HG02763 (cell line): ENCODE measurements around the gene ZNF304.

Experiments used
- ATAC-seq: cut with Tn5 transposase; IDR thresholded peaks from one replicate; pipeline ENCODE4 v1.9.1; 2021; ENCODE audit warnings: mild to moderate bottlenecking, moderate library complexity; ENCODE audit not compliant: unreplicated experiment

ZNF304 gene

DNA sequence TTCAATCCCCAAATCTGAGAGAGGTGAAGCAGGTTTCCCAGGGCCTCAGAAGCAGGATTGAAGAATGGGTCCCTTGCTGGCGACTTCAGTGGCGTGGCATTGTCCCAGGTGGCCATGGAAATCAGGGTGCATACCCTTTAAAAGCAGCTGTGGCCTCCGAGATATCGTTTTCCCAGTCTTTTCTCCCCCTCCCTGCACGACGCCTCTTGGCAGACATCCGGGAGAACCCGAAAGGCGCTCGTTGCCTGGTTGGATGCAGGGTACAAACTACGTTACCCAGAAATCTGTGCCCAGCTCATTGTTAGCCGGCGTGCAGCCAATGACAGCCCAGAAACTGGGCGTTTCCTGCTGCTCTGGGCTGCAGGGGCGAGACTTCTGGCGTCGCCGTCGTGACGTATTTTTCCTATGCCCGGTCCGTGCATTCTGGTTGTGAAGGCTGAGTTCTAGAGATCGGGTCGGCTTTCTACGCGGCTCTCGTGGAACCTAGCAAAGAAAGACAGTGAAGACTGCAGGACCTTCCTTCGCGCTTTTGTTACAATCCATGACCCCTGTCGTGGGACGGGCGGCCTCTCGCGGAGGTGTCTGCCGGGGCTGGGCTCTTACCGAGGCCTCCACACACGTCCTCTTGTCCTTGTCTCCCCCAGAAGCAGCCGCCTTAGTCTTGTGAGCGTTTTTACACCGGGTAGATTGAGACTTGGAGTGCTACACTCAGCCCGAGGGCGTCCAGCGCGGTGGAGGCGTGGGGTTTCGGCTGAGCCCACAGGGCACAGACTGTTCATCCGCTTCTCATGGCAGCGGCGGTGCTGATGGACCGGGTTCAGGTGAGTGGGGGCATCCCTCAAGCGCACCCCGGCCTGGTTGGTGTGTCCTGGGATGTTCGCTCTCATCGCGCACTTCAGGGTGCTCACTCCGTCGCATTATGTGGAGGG, at the start of gene ZNF304:
TSS of gene ZNF304 (plus strand) at position 395 of the 929 bp plus-strand sequence. CDS start at position 789, 394 bp downstream.
- peak; percentile 94 for ATAC-seq

DNA sequence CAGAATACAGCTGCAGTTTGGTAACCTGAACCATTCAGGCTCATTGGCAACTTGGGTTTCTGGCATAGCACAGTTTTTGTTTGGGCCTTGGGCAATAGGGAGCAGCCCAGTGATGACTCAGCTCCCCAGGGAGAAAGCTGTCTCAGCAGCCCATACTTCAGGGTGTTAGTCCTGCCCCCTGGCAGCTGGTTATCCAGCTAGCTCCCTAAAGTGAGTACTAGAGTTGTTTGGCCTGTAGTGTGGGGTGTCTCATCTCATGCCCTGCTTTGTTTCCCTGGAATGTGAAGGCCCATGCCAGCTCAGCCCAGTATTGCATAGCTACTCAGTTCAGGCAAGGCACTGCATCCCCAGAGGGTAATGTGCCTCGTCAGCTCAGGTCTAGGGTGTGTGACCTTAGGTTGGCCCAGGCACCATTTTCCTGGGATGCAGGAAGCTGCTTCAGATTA, 49.0 kb upstream of the ZNF304 start:
- ATAC-seq, result no peak

DNA sequence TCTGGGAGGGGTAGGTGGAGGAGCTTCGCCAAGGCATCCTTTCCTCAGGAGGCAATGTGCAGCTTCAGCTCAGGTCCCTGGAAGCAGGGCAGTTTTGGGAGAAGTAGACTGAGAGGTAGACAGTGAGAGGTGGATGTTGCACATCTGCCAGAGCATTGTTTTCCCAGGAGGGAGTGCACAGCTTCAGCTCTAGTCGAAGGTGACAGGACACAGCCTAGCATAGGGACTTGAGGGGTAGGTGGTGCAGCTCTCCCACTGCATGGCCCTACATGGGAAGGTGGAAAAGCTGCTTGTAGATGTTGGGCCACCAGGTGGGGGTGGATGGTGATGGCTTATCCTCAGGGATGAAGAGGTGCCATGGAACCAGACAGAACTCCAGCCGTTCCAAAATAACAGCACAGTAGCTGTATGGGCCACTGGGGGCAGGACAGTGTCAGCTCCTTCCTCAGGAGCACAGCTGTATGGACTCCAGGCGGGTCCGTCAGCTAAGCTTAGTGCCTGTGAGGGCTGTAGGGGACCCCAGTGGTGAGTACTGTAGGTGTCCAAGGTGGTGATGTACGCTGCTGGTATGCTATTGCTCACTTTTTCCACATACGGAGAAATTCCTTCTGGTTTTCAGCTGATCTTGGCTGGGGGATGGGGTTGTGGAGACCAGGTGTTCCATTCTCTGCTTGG, 48.2 kb upstream of the ZNF304 start:
- ATAC-seq, result no peak

DNA sequence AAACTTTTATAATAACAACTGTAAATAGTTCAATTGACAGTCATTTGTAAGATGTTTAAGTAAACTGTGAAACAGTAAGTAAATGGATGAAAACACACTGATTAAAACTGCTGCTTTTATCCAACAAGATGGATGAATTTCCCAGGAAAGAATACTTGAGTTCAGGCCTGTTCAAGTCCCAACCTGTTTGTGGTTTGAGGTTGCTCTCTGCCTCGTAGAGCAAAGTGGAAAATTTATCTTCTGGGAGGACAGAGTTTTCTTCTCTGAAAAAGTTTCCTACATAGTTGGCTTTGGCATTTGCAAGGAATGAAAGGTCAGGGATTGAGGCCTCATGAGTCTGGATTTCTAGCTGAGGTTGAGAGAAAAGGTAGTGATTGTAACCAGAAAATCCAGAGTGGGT, 46.0 kb upstream of the ZNF304 start:
- ATAC-seq, result no peak

DNA sequence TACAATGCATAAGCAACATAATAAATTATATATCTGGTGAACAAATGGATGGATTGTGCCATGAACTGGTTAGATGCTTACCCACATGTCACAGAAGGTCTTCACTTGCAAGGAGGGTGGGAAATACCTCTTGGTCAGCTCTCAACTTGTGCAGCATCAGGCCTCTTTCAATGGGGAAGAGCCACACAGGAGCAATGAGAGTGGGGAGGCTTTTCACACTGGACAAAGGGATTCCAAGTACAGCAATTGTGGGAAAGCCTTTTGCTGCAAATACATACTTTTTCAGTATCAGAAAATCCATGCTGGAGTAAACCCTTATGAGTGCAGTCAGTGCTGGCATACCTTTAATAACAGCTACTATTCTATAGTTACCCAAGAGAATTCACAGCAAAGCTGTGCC, 42.6 kb upstream of the ZNF304 start:
- no peak for ATAC-seq

DNA sequence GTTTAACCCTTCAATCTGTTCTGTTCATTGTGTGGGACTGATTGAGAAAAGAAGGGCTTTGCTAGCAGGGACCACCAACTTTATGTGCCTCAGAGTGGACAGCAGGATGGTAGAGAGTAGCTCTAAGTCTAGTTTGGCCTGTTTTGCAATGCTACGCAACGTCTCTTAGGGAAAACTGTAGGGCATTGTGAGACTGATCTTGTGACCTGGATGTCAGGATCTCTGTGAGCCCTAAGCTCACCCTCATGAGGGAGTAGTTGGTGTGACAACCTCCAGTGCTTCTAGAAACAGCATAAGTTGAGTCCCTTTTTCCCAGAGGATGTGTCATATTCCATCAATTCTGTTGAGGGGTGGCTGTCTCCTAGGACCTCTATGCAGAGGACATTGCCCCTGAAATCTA, 40.3 kb upstream of the ZNF304 start:
- ATAC-seq, result no peak

DNA sequence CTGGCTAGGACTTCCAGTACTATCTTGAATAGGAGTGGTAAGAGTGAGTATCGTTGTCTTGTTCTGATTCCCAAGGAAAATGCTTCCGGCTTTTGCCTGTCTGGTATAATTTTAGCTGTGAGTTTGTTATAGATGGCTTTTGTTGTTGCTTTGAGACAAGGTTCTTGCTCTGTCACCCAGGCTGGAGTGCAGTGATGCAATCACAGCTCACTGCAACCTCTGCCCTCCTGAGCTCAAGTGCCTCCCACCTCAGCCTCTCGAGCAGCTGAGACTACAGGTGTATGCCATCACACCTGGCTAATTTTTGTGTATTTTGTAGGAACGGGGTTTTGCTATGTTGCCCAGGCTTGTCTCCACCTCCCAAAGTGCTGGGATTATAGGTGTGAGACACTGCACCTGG, 36.9 kb upstream of the ZNF304 start:
- no peak for ATAC-seq

DNA sequence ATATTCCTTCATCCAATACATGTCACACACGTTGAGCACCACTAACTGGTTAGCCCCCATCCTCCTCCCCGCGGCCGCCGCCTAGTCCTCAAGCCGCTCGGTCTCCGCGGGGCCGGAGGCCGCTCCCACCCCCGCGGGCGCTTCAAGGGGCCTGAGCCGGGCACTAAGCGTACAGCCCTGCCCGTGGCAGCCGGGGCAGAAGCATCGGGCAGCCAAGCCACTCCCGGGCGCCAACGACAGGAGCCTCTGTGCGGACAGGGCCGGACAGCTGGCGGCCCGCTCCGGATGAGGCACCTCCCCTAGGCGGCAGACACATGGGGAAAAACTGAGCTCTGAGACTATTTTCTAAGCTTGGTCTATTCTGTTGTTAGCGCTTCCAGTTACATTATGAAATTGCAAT, 33.6 kb upstream of the ZNF304 start:
- no peak for ATAC-seq

DNA sequence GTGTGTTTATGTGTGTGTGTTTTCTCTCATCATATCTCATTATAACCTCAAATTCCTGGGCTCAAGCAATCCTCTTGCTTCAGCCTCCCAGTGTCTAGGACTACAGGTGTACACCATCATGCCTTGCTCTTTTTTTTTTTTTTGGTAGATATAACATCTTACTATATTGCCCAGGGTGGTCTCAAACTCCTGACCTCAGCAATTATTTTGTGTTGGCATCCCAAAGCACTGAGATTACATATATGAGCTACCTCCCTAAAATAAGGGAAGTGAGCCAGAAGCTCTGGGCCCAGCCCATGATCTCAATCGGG, 31.2 kb upstream of the ZNF304 start:
- no peak for ATAC-seq

DNA sequence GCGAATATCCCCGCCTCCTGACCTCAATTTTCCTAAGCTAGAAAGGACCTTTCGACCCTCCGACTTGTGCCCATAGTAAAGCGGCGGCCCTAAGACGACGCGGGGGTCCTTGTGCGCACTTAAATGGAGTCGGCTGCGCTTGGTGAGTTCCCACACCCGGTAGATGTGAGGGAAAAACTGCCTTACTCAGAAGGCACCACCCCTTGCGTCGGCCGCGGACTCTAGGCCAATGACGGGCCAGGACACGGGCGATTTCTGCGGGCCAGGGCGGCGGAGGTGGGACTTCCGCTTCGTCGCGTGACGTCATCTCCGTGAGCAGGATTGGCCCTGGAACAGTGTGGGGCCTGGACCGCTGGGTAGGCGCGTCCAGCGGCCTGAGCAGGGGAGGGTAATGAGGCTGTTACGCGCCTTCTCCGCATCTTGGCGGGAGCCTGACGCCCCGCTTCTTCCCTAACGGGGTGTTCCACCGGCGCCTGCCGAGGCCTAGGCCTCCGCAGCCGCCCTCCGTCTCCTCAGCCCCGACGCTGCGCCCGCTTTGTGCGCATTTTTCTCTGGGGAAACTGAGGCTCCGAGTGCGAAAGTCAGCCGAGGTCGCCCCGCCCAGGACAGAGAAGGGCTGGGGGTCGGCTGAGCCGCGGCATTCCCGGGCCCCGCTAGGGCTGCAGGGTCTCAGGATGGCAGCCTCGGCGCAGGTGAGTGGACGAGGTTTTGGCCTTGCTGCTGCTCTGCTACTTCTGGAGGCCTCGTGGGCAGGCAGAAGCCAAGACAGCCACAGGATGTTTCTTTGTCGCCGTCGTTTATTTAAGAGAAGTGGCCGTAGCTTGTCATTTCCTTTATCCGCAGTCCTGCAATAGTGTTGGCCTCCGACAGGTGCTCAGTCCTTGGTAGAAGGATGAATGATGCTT, 30.6 kb upstream of the ZNF304 start, which contains the start of gene ZNF543:
TSS of gene ZNF543 (plus strand) at position 293 of the 905 bp plus-strand sequence. CDS start at position 675, 382 bp downstream.
- peak; percentile 97 for ATAC-seq

DNA sequence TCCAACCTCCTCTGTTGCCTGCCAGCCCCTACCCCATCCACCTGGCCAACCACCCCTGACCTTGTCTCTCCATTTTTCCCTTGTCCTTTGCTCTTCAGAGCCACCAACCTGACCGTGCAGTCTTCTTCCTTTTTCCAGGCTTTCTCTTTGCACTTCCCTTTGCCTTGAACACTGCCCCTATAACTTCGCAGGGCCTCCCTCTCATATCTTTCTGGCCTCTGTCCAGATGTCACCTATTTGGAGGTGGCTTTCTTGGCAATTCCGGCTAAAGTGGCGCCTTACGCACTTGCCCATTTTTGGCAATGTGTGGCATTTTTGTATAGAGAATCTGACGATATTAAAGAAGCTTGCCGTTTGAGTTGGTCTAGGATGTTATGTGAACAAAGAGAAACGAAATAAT, 30.0 kb upstream of the ZNF304 start:
- ATAC-seq, result no peak

DNA sequence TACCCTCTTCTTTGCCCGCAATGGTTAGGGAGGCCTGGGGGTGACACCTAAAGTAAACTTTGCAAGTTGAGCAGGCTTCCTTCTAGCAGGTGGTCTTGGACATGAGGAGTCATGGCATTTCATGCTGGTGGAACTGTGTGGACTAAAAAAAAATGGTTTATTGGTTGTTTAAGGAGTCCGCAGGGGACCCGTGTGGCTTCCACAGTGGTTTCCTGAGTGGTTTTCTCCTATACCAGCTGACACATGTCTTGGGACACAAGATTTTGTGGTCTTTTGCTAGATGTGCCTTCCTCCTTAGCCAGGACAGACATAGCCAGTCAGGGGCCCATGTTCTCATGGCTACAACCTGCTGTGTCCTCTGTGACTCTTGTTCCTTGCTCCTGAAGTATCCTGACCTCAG, 29.3 kb upstream of the ZNF304 start:
- no peak for ATAC-seq

DNA sequence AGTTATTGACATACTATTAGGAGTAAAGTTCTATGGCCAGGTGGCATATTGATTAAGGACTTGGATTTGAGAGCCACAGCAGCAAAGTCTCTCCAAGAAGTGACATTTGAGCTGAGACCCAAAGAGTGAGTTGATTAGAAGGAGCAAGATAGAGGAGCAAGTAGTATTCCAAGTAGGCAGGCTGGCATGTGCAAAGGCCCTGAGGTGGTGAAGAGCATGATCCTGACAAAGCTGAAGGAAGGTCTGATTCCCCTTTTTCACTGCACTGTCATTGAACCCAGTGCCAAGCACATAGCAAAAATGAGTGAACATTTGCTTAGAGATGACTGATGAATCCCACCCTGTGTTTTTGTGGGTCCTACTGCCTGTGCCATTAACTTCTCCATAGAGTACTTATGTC, 26.1 kb upstream of the ZNF304 start:
- no peak for ATAC-seq

DNA sequence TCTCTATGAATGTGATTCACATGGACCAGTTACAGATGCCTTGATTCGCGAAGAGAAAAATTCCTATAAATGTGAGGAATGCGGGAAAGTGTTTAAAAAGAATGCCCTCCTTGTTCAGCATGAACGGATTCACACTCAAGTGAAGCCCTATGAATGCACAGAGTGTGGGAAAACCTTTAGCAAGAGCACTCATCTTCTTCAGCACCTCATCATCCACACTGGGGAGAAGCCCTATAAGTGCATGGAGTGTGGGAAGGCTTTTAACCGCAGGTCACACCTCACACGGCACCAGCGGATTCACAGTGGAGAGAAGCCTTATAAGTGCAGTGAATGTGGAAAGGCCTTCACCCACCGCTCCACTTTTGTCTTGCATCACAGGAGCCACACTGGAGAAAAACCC, 23.1 kb upstream of the ZNF304 start:
- no peak for ATAC-seq

DNA sequence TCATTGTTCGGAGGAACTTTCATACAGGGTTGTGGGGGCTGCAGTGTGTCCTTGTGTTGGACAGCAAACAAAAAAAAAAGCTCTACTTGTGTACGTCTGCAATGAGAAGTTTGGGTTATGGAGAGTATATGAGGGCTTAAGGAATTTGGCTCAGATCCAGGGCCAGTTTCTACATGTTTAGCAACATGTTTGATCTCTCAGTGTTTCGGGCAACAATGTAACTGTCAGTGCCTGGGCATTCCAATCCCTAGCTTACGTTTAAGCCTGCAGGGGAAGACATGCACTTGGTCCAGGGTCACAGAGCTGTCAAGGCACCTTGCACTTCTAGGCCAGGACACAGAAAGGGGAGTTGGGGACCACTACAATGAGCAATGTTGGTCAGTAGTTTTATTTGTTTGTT, 16.9 kb upstream of the ZNF304 start:
- ATAC-seq, result no peak

DNA sequence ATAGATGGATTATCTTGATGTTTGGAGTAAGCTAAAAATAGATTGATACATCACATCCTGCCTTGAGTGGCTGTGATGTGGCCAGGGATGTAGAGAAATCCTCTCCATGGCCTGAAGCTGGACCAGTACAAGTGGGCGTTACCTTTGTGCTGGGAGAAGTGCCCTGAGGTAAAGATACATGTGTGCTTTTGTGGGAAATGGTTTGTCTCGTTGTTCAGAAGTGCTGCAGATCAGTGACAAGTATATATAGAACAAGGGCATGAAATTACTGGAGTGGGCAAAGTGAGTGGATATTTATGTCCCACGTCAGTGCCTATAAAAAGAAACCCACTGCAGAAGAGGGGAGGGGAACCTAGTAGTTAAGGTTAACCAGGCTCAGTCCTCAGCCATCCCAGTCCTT, 12.2 kb upstream of the ZNF304 start:
- no peak for ATAC-seq

DNA sequence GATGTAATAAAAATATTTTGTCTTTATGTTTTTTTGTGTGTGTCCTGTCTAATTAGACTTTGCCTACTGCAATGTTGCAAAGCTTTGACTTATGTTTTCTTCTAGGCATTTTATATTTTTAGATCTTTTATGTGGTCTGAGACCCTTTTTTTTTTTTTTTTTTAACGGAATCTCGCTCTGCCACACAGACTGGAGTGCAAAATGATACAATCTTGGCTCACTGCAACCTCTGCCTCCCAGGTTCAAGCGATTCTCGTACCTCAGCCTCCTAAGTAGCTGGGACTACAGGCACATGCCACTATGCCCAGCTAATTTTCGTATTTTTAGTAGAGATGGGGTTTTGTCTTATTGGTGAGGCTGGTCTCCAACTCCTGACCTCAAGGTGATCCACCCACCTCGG, 8.5 kb upstream of the ZNF304 start:
- ATAC-seq, result no peak

DNA sequence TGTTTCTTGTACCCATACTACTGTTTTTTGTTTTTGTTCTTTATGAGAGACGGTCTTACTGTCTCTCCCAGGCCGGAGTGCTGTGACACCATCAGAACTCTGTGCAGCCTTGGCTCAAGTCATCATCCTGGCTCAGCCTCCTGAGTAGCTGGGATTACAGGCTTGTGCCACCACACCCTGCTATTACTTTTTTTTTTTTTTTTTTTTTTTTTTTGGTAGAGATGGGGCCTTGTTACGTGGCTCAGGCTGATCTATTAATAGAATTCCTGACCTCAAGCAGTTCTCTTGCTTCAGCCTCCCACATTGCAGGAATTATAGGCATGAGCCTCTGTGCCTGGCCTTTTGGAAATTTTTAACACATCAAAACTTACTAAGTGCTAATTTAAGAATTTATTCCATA, 2.9 kb upstream of the ZNF304 start:
- no peak for ATAC-seq

DNA sequence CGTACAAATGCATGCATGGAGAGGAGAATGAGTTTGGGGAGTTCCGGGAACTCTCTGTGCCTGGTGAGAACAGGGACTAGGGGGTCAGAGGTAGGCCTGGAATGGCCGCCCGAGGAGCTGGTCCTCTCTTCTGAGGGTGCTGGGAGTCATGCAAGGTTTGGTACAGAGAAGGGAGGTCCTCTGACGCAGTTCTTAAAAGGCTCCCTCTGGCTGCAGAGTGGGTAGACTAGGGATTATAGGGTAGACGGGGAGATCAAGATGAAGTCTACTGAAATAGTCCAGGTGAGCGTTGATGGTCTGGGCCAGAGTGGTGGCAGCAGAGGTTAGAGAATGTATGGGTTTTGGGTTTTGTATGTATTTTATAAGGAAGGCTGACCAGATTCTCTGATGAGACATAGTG, 796 bp downstream of the ZNF304 start:
- no peak for ATAC-seq

DNA sequence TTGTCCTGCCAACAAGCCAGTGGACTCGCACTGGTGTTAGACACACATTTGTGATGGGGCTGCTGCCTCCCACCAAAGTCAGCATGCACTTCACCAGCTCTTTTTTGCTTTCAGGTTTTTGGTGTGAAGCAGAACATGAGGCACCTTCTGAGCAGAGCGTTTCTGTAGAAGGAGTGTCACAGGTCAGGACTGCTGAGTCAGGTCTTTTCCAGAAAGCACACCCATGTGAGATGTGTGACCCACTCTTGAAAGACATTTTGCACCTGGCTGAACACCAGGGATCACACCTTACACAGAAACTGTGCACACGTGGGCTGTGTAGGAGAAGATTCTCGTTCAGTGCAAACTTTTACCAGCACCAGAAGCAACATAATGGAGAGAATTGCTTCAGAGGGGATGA, 4.8 kb downstream of the ZNF304 start:
- ATAC-seq, result no peak

DNA sequence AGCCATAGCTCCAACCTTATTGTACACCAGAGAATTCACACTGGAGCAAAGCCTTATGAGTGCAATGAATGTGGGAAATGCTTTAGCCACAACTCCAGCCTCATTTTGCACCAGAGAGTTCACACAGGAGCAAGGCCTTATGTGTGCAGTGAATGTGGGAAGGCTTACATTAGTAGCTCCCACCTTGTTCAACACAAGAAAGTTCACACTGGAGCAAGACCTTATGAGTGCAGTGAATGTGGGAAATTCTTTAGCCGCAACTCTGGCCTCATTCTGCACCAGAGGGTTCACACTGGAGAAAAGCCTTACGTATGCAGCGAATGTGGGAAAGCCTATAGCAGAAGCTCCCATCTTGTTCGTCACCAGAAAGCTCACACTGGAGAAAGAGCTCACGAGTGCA, 6.3 kb downstream of the ZNF304 start:
- no peak for ATAC-seq
